Measurements from ENCODE around the gene DSCAM.

DSCAM gene

GRCh38 chr21:40587736-40588346 is 259.1 kb downstream of the DSCAM start:
- no peak for DNase-seq

GRCh38 chr21:40586575-40586974 is 260.4 kb downstream of the DSCAM start:
- DNase-seq = no peak

GRCh38 chr21:40577285-40578043 is 269.5 kb downstream of the DSCAM start:
- no peak for DNase-seq

- no peak for DNase-seq
Observed at GRCh38 chr21:40575976-40576375, 271.0 kb downstream of the DSCAM start.

- DNase-seq = no peak
Observed at GRCh38 chr21:40569357-40569756, 277.6 kb downstream of the DSCAM start.

- no peak for DNase-seq
Observed at GRCh38 chr21:40568807-40569206, 278.2 kb downstream of the DSCAM start.

GRCh38 chr21:40567501-40567900 is 279.5 kb downstream of the DSCAM start:
- no peak for DNase-seq

- no peak for DNase-seq
Observed at GRCh38 chr21:40566486-40566885, 280.5 kb downstream of the DSCAM start.

- DNase-seq = no peak
Observed at GRCh38 chr21:40564318-40564717, 282.6 kb downstream of the DSCAM start.

GRCh38 chr21:40563900-40564299 is 283.1 kb downstream of the DSCAM start:
- DNase-seq = no peak

- no peak for DNase-seq
Observed at GRCh38 chr21:40562242-40563002, 284.5 kb downstream of the DSCAM start.

- DNase-seq = no peak
Observed at GRCh38 chr21:40556442-40556968, 290.5 kb downstream of the DSCAM start.

- no peak for DNase-seq
Observed at GRCh38 chr21:40555021-40555528, 291.9 kb downstream of the DSCAM start.

- DNase-seq = no peak
Observed at GRCh38 chr21:40553781-40554180, 293.2 kb downstream of the DSCAM start.

- no peak for DNase-seq
Observed at GRCh38 chr21:40547906-40548513, 298.9 kb downstream of the DSCAM start.

GRCh38 chr21:40546647-40547046 is 300.3 kb downstream of the DSCAM start:
- DNase-seq = no peak

GRCh38 chr21:40540216-40540615 is 306.7 kb downstream of the DSCAM start:
- no peak for DNase-seq

GRCh38 chr21:40534886-40535285 is 312.1 kb downstream of the DSCAM start:
- no peak for DNase-seq

- no peak for DNase-seq
Observed at GRCh38 chr21:40531431-40532110, 315.4 kb downstream of the DSCAM start.

GRCh38 chr21:40531016-40531415 is 315.9 kb downstream of the DSCAM start:
- DNase-seq = no peak

- no peak for DNase-seq
Observed at GRCh38 chr21:40517646-40518045, 329.3 kb downstream of the DSCAM start.

- DNase-seq = no peak
Observed at GRCh38 chr21:40516335-40516734, 330.6 kb downstream of the DSCAM start.

Measured in SIG-M5 (cell line).